GM04504 (cell line): Measurements from ENCODE around the gene TRIM31.
A peak's percentile ranks its signal among the peaks of the same experiment; 100 is the strongest.

Source experiments
- DNase-seq: peaks from one replicate; pipeline ENCODE4 v3.0.0-alpha.2; 2012; ENCODE audit warnings: low read depth

Gene TRIM31

GRCh38 chr6:30113841-30114240 is 951 bp upstream of the TRIM31 start:
- DNase-seq = no peak

- DNase-seq = no peak
Measured at GRCh38 chr6:30112402-30112994, 392 bp downstream of the TRIM31 start.

- DNase-seq = no peak
Measured at GRCh38 chr6:30111266-30111856, 1.5 kb downstream of the TRIM31 start.

- DNase-seq = no peak
Measured at GRCh38 chr6:30104661-30105060, 8.2 kb downstream of the TRIM31 start.

- no peak for DNase-seq
Measured at GRCh38 chr6:30103872-30104179, 9.1 kb downstream of the TRIM31 start.

- peak; percentile 74 for DNase-seq
Measured at GRCh38 chr6:30102970-30103871, 9.7 kb downstream of the TRIM31 start.

- peak; percentile 13 for DNase-seq
Measured at GRCh38 chr6:30102414-30102969, 10.4 kb downstream of the TRIM31 start.

GRCh38 chr6:30101444-30102413 is 11.2 kb downstream of the TRIM31 start:
- peak; percentile 64 for DNase-seq

GRCh38 chr6:30100585-30101443 is 12.1 kb downstream of the TRIM31 start:
- no peak for DNase-seq

GRCh38 chr6:30100154-30100553 is 12.7 kb downstream of the TRIM31 start:
- no peak for DNase-seq

- no peak for DNase-seq
Measured at GRCh38 chr6:30097902-30098768, 14.8 kb downstream of the TRIM31 start.

GRCh38 chr6:30096829-30097228 is 16.1 kb downstream of the TRIM31 start:
- no peak for DNase-seq

- DNase-seq = no peak
Measured at GRCh38 chr6:30093951-30094661, 18.8 kb downstream of the TRIM31 start.

- no peak for DNase-seq
Measured at GRCh38 chr6:30092852-30093543, 19.9 kb downstream of the TRIM31 start.

- DNase-seq = peak; percentile 72
Measured at GRCh38 chr6:30091577-30092381, 21.1 kb downstream of the TRIM31 start.

GRCh38 chr6:30087876-30088275 is 25.0 kb downstream of the TRIM31 start:
- DNase-seq = no peak

GRCh38 chr6:30077218-30077617 is 35.7 kb downstream of the TRIM31 start:
- no peak for DNase-seq
